Neutrophil (primary cell): Measurements from ENCODE around the gene DOCK9.

Experiments
- H3K27ac ChIP-seq: fragments of 200-600 bp; sonication (generic); 2 replicates; pipeline ENCODE4 v1.5.1; 2016; ENCODE audit warnings: mild to moderate bottlenecking, moderate library complexity
- H3K27me3 ChIP-seq: fragments of 200-600 bp; sonication (generic); 2 replicates; pipeline ENCODE4 v1.6.0; 2016; ENCODE audit warnings: mild to moderate bottlenecking
- H3K36me3 ChIP-seq: fragments of 200-600 bp; sonication (generic); 2 replicates; pipeline ENCODE4 v1.5.1; 2017
- H3K4me1 ChIP-seq, 2 experiments: fragments of 200-600 bp in 1 of 2; sonication (generic) in 1 of 2; 1 replicate in 1 of 2; 2 replicates in 1 of 2; pipeline versions ENCODE4 v1.5.1 to v1.6.1; 2013 to 2016; ENCODE audit warnings: low read depth in 1 of 2, low read length in 1 of 2, mild to moderate bottlenecking in 1 of 2, moderate library complexity in 1 of 2; ENCODE audit not compliant: control insufficient read depth in 1 of 2, insufficient read depth in 1 of 2
- H3K4me3 ChIP-seq, 2 experiments: fragments of 200-600 bp in 1 of 2; sonication (generic) in 1 of 2; 1 replicate in 1 of 2; 2 replicates in 1 of 2; pipeline ENCODE4 v1.5.1; 2013 to 2016; ENCODE audit warnings: low read depth in 1 of 2, low read length in 1 of 2, mild to moderate bottlenecking in 1 of 2, moderate library complexity in 1 of 2
- H3K9me3 ChIP-seq: fragments of 200-600 bp; sonication (generic); 2 replicates; pipeline ENCODE4 v1.5.1; 2016
- CTCF ChIP-seq: fragments of 200-600 bp; sonication (generic); IDR thresholded peaks from 2 replicates; pipeline ENCODE4 v1.5.1; 2016; ENCODE audit warnings: antibody characterized with exemption

DOCK9 gene

GRCh38 chr13:98772794-98773452 lies 204.9 kb downstream of the DOCK9 start:
- H3K27ac ChIP-seq = no peak overlapping the region
- H3K9me3 ChIP-seq = no peaks in the 10 kb centered on the region
- H3K36me3 ChIP-seq = no peaks in the 10 kb centered on the region
- no peak overlapping the region for H3K4me3 ChIP-seq
- no peak for TF ChIP-seq CTCF
- H3K4me1 ChIP-seq = no peaks in the 10 kb centered on the region
- H3K27me3 ChIP-seq = no peaks in the 10 kb centered on the region

GRCh38 chr13:98771838-98772611 lies 205.8 kb downstream of the DOCK9 start:
- Histone ChIP-seq H3K27me3 (no peaks in the 10 kb centered on the region), H3K4me1 (no peaks in the 10 kb centered on the region), H3K9me3 (no peaks in the 10 kb centered on the region), H3K4me3 (no peak overlapping the region), H3K36me3 (no peaks in the 10 kb centered on the region), H3K27ac (no peak overlapping the region)
- no peak for TF ChIP-seq CTCF

- Histone ChIP-seq H3K4me3 (no peak overlapping the region), H3K27me3 (no peaks in the 10 kb centered on the region), H3K36me3 (no peaks in the 10 kb centered on the region), H3K27ac (no peak overlapping the region), H3K9me3 (no peaks in the 10 kb centered on the region), H3K4me1 (no peaks in the 10 kb centered on the region)
- no peak for TF ChIP-seq CTCF
Measured at GRCh38 chr13:98769736-98770135, 208.1 kb downstream of the DOCK9 start.

GRCh38 chr13:98768522-98768921 lies 209.3 kb downstream of the DOCK9 start:
- no peaks in the 10 kb centered on the region for H3K36me3 ChIP-seq
- no peak for TF ChIP-seq CTCF
- H3K27ac ChIP-seq = no peak overlapping the region
- H3K4me1 ChIP-seq = no peaks in the 10 kb centered on the region
- no peaks in the 10 kb centered on the region for H3K27me3 ChIP-seq
- no peaks in the 10 kb centered on the region for H3K9me3 ChIP-seq
- H3K4me3 ChIP-seq = no peak overlapping the region

GRCh38 chr13:98766697-98767096 lies 211.2 kb downstream of the DOCK9 start:
- Histone ChIP-seq H3K4me3 (no peak overlapping the region), H3K4me1 (no peaks in the 10 kb centered on the region), H3K27ac (no peak overlapping the region), H3K9me3 (no peaks in the 10 kb centered on the region), H3K27me3 (no peaks in the 10 kb centered on the region), H3K36me3 (no peaks in the 10 kb centered on the region)
- no peak for TF ChIP-seq CTCF
